Retinal pigment epithelial cell (primary cell): ENCODE measurements around the gene RSPH3.
"Not testable (repeated sequence)": the region's sequence is repeated elsewhere in the genome, so short reads cannot be mapped to it uniquely, and the experiment has no call there.

Source experiments
- DNase-seq: peaks from one replicate; pipeline ENCODE4 v3.0.0-alpha.2; 2010; ENCODE audit warnings: low read depth
- H3K4me3 ChIP-seq: 2 replicates; pipeline ENCODE4 v1.5.1; 2011; ENCODE audit warnings: mild to moderate bottlenecking, low read length, control low read depth, moderate library complexity
- TF ChIP-seq, protein P1 (sequence below): conservative IDR thresholded peaks from 2 replicates; pipeline ENCODE4 v1.5.1; 2011; ENCODE audit warnings: low read depth, low read length, control low read depth, inconsistent platforms

The RSPH3 gene

DNA sequence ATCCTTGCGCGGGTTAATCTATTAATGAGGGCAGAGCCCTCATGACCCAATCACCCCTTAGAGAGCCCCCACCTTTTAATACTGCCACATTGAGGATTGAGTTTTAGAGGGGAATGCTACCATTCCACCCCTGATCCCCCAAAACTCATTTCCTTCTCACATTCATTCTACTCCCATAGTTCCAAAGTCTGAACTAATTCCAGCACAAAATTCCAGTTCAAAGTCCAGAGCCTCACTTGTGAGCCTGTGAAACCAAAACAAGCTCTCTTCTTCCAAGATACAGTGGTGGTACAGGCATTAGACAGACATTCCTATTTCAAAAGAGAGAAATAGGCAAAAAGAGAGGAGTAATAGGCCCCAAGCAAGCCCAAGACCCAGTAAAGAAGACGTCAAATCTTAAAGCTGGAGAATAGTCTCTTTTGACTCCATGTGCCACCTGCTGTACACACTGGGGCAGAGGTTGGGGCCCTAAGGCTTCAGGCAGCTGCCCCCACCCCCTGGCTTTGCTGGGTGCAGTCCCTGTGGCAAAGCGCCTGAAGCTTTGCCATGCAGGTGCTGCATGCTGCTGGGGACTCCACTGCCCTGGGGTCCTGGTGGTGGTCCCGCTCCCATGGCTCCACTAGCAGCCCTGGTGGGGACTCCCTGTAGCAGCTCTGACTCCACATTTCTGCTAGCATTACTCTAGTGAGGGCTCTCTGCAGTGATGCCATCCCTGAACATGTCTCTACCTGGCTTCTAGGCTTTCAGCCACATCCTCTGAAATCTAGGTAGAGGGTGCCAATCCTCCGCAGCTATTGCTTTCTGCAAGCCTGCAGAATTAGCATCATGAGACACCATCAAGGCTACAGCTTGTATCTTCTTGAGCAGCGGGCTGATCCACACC is 41.3 kb downstream of the RSPH3 start:
- TF ChIP-seq, protein P1, sequence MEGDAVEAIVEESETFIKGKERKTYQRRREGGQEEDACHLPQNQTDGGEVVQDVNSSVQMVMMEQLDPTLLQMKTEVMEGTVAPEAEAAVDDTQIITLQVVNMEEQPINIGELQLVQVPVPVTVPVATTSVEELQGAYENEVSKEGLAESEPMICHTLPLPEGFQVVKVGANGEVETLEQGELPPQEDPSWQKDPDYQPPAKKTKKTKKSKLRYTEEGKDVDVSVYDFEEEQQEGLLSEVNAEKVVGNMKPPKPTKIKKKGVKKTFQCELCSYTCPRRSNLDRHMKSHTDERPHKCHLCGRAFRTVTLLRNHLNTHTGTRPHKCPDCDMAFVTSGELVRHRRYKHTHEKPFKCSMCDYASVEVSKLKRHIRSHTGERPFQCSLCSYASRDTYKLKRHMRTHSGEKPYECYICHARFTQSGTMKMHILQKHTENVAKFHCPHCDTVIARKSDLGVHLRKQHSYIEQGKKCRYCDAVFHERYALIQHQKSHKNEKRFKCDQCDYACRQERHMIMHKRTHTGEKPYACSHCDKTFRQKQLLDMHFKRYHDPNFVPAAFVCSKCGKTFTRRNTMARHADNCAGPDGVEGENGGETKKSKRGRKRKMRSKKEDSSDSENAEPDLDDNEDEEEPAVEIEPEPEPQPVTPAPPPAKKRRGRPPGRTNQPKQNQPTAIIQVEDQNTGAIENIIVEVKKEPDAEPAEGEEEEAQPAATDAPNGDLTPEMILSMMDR: peak; percentile 20
- no peak for DNase-seq
- no peak overlapping the region for H3K4me3 ChIP-seq

- TF ChIP-seq, protein P1: no peak
- H3K4me3 ChIP-seq: no peak overlapping the region
- DNase-seq: no peak
Observed at GRCh38 chr6:158955255-158955654, 44.7 kb downstream of the RSPH3 start.

GRCh38 chr6:158954753-158955152 is 45.2 kb downstream of the RSPH3 start:
- DNase-seq: no peak
- TF ChIP-seq, protein P1: no peak
- no peak overlapping the region for H3K4me3 ChIP-seq

DNA sequence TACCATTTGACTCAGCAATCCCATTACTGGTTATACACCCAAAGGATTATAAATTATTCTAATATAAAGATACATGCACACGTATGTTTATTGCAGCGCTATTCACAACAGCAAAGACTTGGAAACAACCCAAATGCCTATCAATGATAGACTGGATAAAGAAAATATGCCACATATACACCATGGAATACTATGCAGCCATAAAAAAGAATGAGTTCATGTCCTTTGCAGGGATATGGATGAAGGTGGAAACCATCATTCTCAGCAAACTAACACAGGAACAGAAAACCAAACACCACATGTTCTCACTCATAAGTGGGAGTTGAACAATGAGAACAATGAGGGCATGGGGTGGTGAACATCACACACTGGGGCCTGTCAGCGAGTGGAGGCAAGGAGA is 48.0 kb downstream of the RSPH3 start:
- H3K4me3 ChIP-seq, DNase-seq: not testable (repeated sequence)

- H3K4me3 ChIP-seq, DNase-seq: not testable (repeated sequence)
Observed at GRCh38 chr6:158951565-158951964, 48.4 kb downstream of the RSPH3 start.

GRCh38 chr6:158947284-158947683 is 52.7 kb downstream of the RSPH3 start:
- no peak for DNase-seq
- no peak overlapping the region for H3K4me3 ChIP-seq
- TF ChIP-seq, protein P1: no peak

GRCh38 chr6:158943380-158944032 is 56.5 kb downstream of the RSPH3 start:
- DNase-seq: no peak
- TF ChIP-seq, protein P1: no peak
- H3K4me3 ChIP-seq: no peak overlapping the region

DNA sequence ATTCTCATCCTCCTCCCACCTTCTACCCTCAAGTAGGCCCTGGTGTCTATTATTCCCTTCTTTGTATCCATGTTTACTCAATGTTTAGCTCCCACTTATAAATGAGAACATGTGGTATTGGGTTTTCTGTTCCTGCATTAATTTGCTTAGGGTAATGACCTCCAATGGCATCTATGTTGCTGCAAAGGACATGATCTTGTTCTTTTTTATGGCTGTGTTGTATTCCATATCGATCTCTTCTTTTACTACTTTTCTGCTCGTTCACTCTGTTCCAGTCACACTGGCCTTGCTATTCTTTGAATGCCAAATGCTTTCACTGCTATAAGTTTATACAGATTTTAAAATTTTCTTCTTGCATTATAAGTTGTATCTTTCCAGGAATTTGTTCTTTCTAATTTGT is 57.7 kb downstream of the RSPH3 start:
- TF ChIP-seq, protein P1: no peak
- no peak for DNase-seq
- H3K4me3 ChIP-seq: no peak overlapping the region
